ENCODE results near the gene RSF1. TPM values are rescaled to one million over a fixed set of nuclear protein-coding genes. Genes with fewer than 3 reads are reported as not detected.

The RSF1 gene
- total RNA-seq, 1 experiment from 2014 or later = 62.0 TPM

- no peak for DNase-seq (ENCODE audit: unreplicated experiment)
- TF ChIP-seq CTCF (IDR thresholded peaks at IDR 0.05; ENCODE audit: unreplicated experiment) = no peak
- Mint-ChIP-seq H3K4me3 (ENCODE audit: unreplicated experiment) (no peak overlapping the region), H3K36me3 (ENCODE audit: insufficient read depth, unreplicated experiment) (peaks cover 15% of the 10 kb centered on the region), H3K9me3 (ENCODE audit: unreplicated experiment) (no peaks in the 10 kb centered on the region), H3K27ac (ENCODE audit: low read depth, unreplicated experiment) (no peak overlapping the region), H3K4me1 (ENCODE audit: insufficient read depth, unreplicated experiment) (peaks cover 4% of the 10 kb centered on the region), H3K27me3 (ENCODE audit: insufficient read depth, unreplicated experiment) (no peaks in the 10 kb centered on the region)
- ChIA-PET POLR2A (no interaction called here), CTCF (no interaction called here)
- BruUV-seq (replicated peaks) = no TSS peak
- intact Hi-C loops (cut with micrococcal nuclease) = no loop called here
Measured at GRCh38 chr11:77752516-77752915, 68.0 kb downstream of the RSF1 start.

- ChIA-PET POLR2A (no interaction called here), CTCF (no interaction called here)
- peaks cover 9% of the 10 kb centered on the region for H3K4me1 Mint-ChIP-seq (ENCODE audit: insufficient read depth, unreplicated experiment)
- no peaks in the 10 kb centered on the region for H3K27me3 Mint-ChIP-seq (ENCODE audit: insufficient read depth, unreplicated experiment)
- H3K36me3 Mint-ChIP-seq (ENCODE audit: insufficient read depth, unreplicated experiment) = peaks cover 16% of the 10 kb centered on the region
- no TSS peak for BruUV-seq (replicated peaks)
- H3K4me3 Mint-ChIP-seq (ENCODE audit: unreplicated experiment) = no peak overlapping the region
- no peaks in the 10 kb centered on the region for H3K9me3 Mint-ChIP-seq (ENCODE audit: unreplicated experiment)
- intact Hi-C loops (cut with micrococcal nuclease) = no loop called here
- H3K27ac Mint-ChIP-seq (ENCODE audit: low read depth, unreplicated experiment) = no peak overlapping the region
- TF ChIP-seq CTCF (IDR thresholded peaks at IDR 0.05; ENCODE audit: unreplicated experiment) = no peak
- no peak for DNase-seq (ENCODE audit: unreplicated experiment)
Measured at GRCh38 chr11:77750394-77751156, 69.9 kb downstream of the RSF1 start.

GRCh38 chr11:77749232-77749631, 71.3 kb downstream of the RSF1 start:
- ChIA-PET CTCF (no interaction called here), POLR2A (no interaction called here)
- intact Hi-C loops (cut with micrococcal nuclease) = no loop called here
- Mint-ChIP-seq H3K9me3 (ENCODE audit: unreplicated experiment) (no peaks in the 10 kb centered on the region), H3K27me3 (ENCODE audit: insufficient read depth, unreplicated experiment) (no peaks in the 10 kb centered on the region), H3K27ac (ENCODE audit: low read depth, unreplicated experiment) (no peak overlapping the region), H3K4me1 (ENCODE audit: insufficient read depth, unreplicated experiment) (peaks cover 9% of the 10 kb centered on the region), H3K36me3 (ENCODE audit: insufficient read depth, unreplicated experiment) (peaks cover 13% of the 10 kb centered on the region), H3K4me3 (ENCODE audit: unreplicated experiment) (no peak overlapping the region)
- no peak for DNase-seq (ENCODE audit: unreplicated experiment)
- TF ChIP-seq CTCF (IDR thresholded peaks at IDR 0.05; ENCODE audit: unreplicated experiment) = no peak
- BruUV-seq (replicated peaks) = no TSS peak

GRCh38 chr11:77748266-77748665, 72.3 kb downstream of the RSF1 start:
- DNase-seq (ENCODE audit: unreplicated experiment) = no peak
- no TSS peak for BruUV-seq (replicated peaks)
- TF ChIP-seq CTCF (IDR thresholded peaks at IDR 0.05; ENCODE audit: unreplicated experiment) = no peak
- no peak overlapping the region for H3K4me3 Mint-ChIP-seq (ENCODE audit: unreplicated experiment)
- CTCF ChIA-PET = interaction anchor here (0.7 kb wide), 2 partner anchors 1251 to 1746 kb away, joined by 3 to 4 read pairs; no protein-coding TSS in a partner anchor
- intact Hi-C loops (cut with micrococcal nuclease) = no loop called here
- no peak overlapping the region for H3K27ac Mint-ChIP-seq (ENCODE audit: low read depth, unreplicated experiment)
- H3K4me1 Mint-ChIP-seq (ENCODE audit: insufficient read depth, unreplicated experiment) = peaks cover 9% of the 10 kb centered on the region
- peaks cover 13% of the 10 kb centered on the region for H3K36me3 Mint-ChIP-seq (ENCODE audit: insufficient read depth, unreplicated experiment)
- H3K9me3 Mint-ChIP-seq (ENCODE audit: unreplicated experiment) = no peaks in the 10 kb centered on the region
- POLR2A ChIA-PET = interaction anchor here (1.0 kb wide), 1 partner anchor 14 kb away, joined by 3 read pairs; no protein-coding TSS in a partner anchor
- no peaks in the 10 kb centered on the region for H3K27me3 Mint-ChIP-seq (ENCODE audit: insufficient read depth, unreplicated experiment)
